ENCODE results near the gene PRPH. TPM values are rescaled to one million over a fixed set of nuclear protein-coding genes. Genes with fewer than 3 reads are reported as not detected.

The PRPH gene
- polyA plus RNA-seq, 2 of the 4 experiments (the other 2 are of a cell fraction), result 0.50 to 1.7 TPM

- WGBS (ENCODE audit: missing lambda C conversion rate), result 51% methylated on average over 5 of the region's 5 CpGs
- ChIA-PET CTCF (interaction anchor here (1.0 to 6.1 kb wide), 7 partner anchors 11 to 55 kb away, joined by 3 to 104 read pairs (median 4); partner anchors contain the start of gene DNAJC22), POLR2A (no interaction called here)
- H3K4me2 ChIP-seq, result no peak overlapping the region
- H3K27ac ChIP-seq, result peak overlapping the region in 1 of 2 experiments; percentile 42; a peak in 1 of 6 replicates
- no peak overlapping the region for H3K4me3 ChIP-seq
- no peak for DNase-seq (ENCODE audit: low read depth in 1 of 2, low spot score in 1 of 2)
- H3K4me1 ChIP-seq, result peaks cover 25% of the 10 kb centered on the region
- ATAC-seq, result no peak
- no peak for FAIRE-seq
- no peaks in the 10 kb centered on the region for H3K9me3 ChIP-seq
- TF ChIP-seq HMGXB4 (CRISPR knock-in tag; IDR thresholded peaks at IDR 0.05; ENCODE audit: borderline replicate concordance) (no peak), MAZ (IDR thresholded peaks at IDR 0.05; ENCODE audit: borderline replicate concordance, low read depth, low read length) (no peak), EHMT2 (IDR thresholded peaks at IDR 0.05; ENCODE audit: low read depth) (no peak)
These were observed 44.5 kb downstream of the PRPH start for GRCh38 chr12:49339464-49339861.

- ChIA-PET CTCF (interaction anchor here (1.2 to 6.1 kb wide), 5 partner anchors 10 to 49 kb away, joined by 3 to 164 read pairs (median 4); partner anchors contain the start of genes DNAJC22 and PRPH), POLR2A (interaction anchor here (2.8 kb wide), 1 partner anchor 18 kb away, joined by 17 read pairs; the partner anchor contains the start of gene TROAP)
- H3K9me3 ChIP-seq, result no peaks in the 10 kb centered on the region
- H3K4me3 ChIP-seq, result no peak overlapping the region
- no peak for FAIRE-seq
- TF ChIP-seq TFCP2L1 (CRISPR knock-in tag; IDR thresholded peaks at IDR 0.05) (no peak), CHD4 (IDR thresholded peaks at IDR 0.05; ENCODE audit: borderline replicate concordance) (no peak), JUN (IDR thresholded peaks at IDR 0.05) (no peak), CBX8 (IDR thresholded peaks at IDR 0.05) (no peak), PBX3 (IDR thresholded peaks at IDR 0.05) (no peak), CBX2 (IDR thresholded peaks at IDR 0.05; ENCODE audit: borderline replicate concordance, low read depth) (no peak), RNF2 (IDR thresholded peaks at IDR 0.05; ENCODE audit: borderline replicate concordance, low read depth) (no peak), CEBPB (IDR thresholded peaks at IDR 0.05) (no peak), FOSL2 (IDR thresholded peaks at IDR 0.05) (no peak), FOSL2 (CRISPR knock-in tag; IDR thresholded peaks at IDR 0.05) (no peak), BHLHE40 (IDR thresholded peaks at IDR 0.05; ENCODE audit: low read depth, low read length) (no peak), ELK1 (IDR thresholded peaks at IDR 0.05; ENCODE audit: low read depth, low read length) (no peak), EHMT2 (IDR thresholded peaks at IDR 0.05; ENCODE audit: low read depth) (no peak)
- WGBS (ENCODE audit: missing lambda C conversion rate), result 84% methylated on average over 6 of the region's 6 CpGs
- ATAC-seq, result no peak
- DNase-seq (ENCODE audit: low read depth in 1 of 2, low spot score in 1 of 2), result no peak
- peaks cover 25% of the 10 kb centered on the region for H3K4me1 ChIP-seq
- H3K4me2 ChIP-seq, result no peak overlapping the region
- H3K27ac ChIP-seq, result no peak overlapping the region
These were observed 45.3 kb downstream of the PRPH start for GRCh38 chr12:49340095-49340870.

- no peak for FAIRE-seq
- no peak for TF ChIP-seq CBX2 (IDR thresholded peaks at IDR 0.05; ENCODE audit: borderline replicate concordance, low read depth)
- no peak for TF ChIP-seq ZC3H11A (IDR thresholded peaks at IDR 0.05)
- no peak for TF ChIP-seq POLR2AphosphoS2 (conservative IDR thresholded peaks at IDR 0.05; ENCODE audit: low read length)
- TF ChIP-seq REST (IDR thresholded peaks at IDR 0.05), result no peak
- no peak for TF ChIP-seq BCL3 (IDR thresholded peaks at IDR 0.05)
- TF ChIP-seq ESRRA (IDR thresholded peaks at IDR 0.05; ENCODE audit: borderline replicate concordance, low read length), result no peak
- no peak for TF ChIP-seq FOXS1 (CRISPR knock-in tag; IDR thresholded peaks at IDR 0.05)
These were observed 46.2 kb downstream of the PRPH start for GRCh38 chr12:49340971-49341776.

More at GRCh38 chr12:49340971-49341776, 46.2 kb downstream of the PRPH start:
- 84% methylated on average over 14 of the region's 14 CpGs for WGBS (ENCODE audit: missing lambda C conversion rate)
- Histone ChIP-seq H3K4me2 (no peak overlapping the region), H3K4me3 (no peak overlapping the region), H3K27ac (no peak overlapping the region), H3K4me1 (peaks cover 32% of the 10 kb centered on the region), H3K9me3 (no peaks in the 10 kb centered on the region)
- ATAC-seq, result no peak
- CTCF ChIA-PET, result interaction anchor here (1.0 to 4.0 kb wide), 35 partner anchors 10 to 315 kb away, joined by 3 to 164 read pairs (median 7); partner anchors contain the start of genes PRPH and TROAP
- no peak for DNase-seq (ENCODE audit: low read depth in 1 of 2, low spot score in 1 of 2)
- POLR2A ChIA-PET, result interaction anchor here (1.2 to 2.8 kb wide), 2 partner anchors 19 to 74 kb away, joined by 4 to 17 read pairs; partner anchors contain the start of gene TROAP

Measured in A549 (cell line).